Keratinocyte (primary cell): ENCODE results near the gene GALNS.

Experiments
- CTCF ChIP-seq, 3 experiments: IDR thresholded peaks in 1 of 3; conservative IDR thresholded peaks in 1 of 3; optimal IDR thresholded peaks in 1 of 3; 2 replicates in 2 of 3; 3 replicates in 1 of 3; pipeline versions ENCODE3 to v1.5.1; 2011; ENCODE audit warnings: low read length in 3 of 3, mild to moderate bottlenecking in 3 of 3, moderate library complexity in 2 of 3, control low read depth in 1 of 3, inconsistent platforms in 1 of 3; ENCODE audit not compliant: insufficient read depth in 2 of 3; ENCODE audit errors: extremely low read depth in 1 of 3
- EZH2 ChIP-seq: IDR thresholded peaks from one replicate; pipeline ENCODE4 v1.6.1; 2012; ENCODE audit warnings: inconsistent platforms, mild to moderate bottlenecking, low read length, moderate library complexity

DNA sequence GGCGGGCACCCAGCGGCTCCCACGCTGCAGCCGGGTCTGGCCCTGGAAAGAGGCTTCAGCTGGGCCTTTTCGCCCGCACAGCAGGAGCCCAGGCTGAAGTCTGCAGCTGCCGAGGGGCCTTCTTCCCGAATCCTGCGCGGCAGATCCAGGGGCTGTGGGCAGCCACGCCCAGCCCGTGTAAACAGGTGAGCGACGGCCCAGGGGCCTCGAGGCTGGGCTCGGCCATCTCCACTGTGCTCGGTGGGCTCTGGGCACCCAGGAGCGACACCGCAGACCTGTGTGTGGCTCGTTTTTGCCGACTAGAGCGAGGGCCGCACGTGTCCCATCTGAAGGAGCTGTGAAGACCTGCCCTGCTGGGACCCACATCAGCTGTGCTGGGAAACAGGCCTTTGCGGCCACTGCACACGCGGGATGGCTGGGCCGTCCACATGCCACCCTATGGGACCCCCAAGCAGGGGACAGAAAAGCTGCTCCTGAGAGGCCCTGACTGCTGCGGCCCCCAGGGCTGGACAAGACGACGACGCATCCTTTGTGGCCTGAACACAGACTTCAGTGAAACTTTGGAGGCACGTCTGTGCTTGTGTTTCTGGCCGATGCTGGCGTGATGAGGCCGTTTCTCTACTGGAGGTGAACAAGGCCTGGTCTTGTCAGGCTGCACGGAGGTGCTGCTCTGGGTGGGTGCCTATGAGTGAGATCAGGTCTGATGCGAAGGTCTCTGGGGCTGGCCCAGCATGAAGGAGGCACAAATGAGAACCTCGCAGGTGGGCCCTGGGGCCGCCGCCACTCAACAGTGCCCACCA, 39.8 kb downstream of the GALNS start:
- TF ChIP-seq CTCF (optimal IDR thresholded peaks at IDR 0.05 in 1 of 3, IDR thresholded peaks at IDR 0.05 in 1 of 3, conservative IDR thresholded peaks at IDR 0.05 in 1 of 3; ENCODE audit: extremely low read depth in 1 of 3, insufficient read depth in 2 of 3, low read length in 3 of 3), result no peak
- TF ChIP-seq EZH2, result no peak
